Right ventricle myocardium superior (tissue), 1 donor: ENCODE data around the gene ZNF35. TPM values are rescaled to one million over a fixed set of nuclear protein-coding genes. Genes with fewer than 3 reads are reported as not detected.
"Not testable (repeated sequence)": the region's sequence is repeated elsewhere in the genome, so short reads cannot be mapped to it uniquely, and the experiment has no call there.

Experiments used
- ATAC-seq: fragments of 200-7000 bp; cut with Tn5 transposase; one replicate; pipeline ENCODE4 v1.9.1; 2020; ENCODE audit warnings: mild to moderate bottlenecking; ENCODE audit not compliant: poor library complexity
- DNase-seq: peaks from one replicate; pipeline ENCODE4 v3.0.0-alpha.2; 2020
- intact Hi-C: fragments of 100-400 bp; cut with DNase I; formaldehyde crosslinking; loops from one replicate; pipeline ENCODE4 v1.11.2; 2022
- long read RNA-seq: library from polyadenylated mRNA; unstranded; transcript quantifications from one replicate; pipeline ENCODE4 v2.0.0, GENCODE V29; 2021
- total RNA-seq: library from RNA; stranded (reverse); fragmentation: NEBNext Ultra II Directional; extraction: Animal tissue kit (Norgen Biotek cat#: 25700); gene quantifications from one replicate; pipeline ENCODE4 v1.2.1, GENCODE V29; 2021
- donor health status: DM: no; HTN: yes; CAD: no; lungs with severe emphysema.

The ZNF35 gene
- total RNA-seq, result 6.3 TPM
- long read RNA-seq, partial matches to known transcripts, result 0 of 7 reads
- long read RNA-seq, other reads (novel, unspliced or antisense), result 2 of 7 reads

DNA sequence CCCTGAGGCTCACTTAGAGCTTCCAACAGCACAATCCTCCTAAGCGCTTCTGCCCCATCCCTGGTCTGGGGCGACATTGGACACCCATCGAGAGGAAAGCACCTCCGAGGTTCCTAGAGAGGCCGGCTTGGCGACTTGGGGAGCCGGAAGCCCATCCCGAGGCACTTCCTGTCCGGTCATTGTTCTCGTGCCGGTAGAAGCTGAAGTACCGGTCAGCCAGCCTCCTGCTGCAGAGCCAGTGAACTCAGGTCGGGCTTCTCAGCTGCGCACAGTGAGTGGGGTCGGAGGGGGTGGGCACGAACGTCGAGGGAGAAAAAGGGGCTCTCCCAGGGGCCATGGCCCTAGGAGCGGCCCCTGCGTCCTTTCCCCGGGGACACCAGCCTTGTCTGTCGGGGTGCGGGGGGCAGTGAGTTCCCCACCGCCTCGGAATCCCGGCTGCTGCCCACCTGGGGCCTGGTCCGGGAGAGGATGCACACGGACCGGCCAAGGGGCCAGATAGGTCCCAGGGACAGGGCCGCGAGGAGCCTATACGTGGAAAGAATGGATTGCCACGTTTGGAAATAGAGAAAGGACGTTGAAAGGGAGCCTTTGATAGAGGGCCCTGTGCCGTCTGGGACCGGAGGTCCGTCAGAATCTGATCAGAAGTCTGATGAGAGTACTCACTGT lies at the start of gene ZNF35:
Gene ZNF35 (plus strand): TSS at position 169 of the 666 bp plus-strand sequence. CDS start 2,336 bp downstream, outside the sequence.
- intact Hi-C loops, result loop anchor here (10.0 kb wide), 1 partner anchor 76 kb away; the partner anchor contains the start of gene ZNF501
- peak; percentile 86 for DNase-seq

GRCh38 chr3:44601749-44602148 lies 46.8 kb upstream of the ZNF35 start:
- DNase-seq (no peak), ATAC-seq (no peak)
- intact Hi-C loops, result no loop called here

More for the DNA sequence above, at the start of gene ZNF35:
- peak; percentile 95 for ATAC-seq

DNA sequence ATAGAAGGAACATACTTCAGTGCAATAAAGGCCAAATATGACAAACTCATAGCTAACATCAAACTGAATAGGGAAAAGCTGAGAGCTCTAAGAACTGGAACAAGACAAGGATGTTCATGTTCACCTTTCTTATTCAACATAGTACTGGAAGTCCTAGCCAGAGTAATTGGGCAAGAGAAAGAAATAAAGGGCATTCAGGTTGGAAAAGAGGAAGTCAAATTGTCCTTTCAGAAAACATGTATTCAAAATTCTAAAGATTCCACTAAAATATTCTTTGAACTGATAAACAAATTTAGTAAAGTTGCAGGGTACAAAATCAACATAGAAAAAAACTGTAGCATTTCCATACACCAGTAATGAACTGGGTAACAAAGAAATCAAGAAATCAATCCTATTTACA lies 35.9 kb upstream of the ZNF35 start:
- no peak for ATAC-seq
- intact Hi-C loops, result no loop called here
- no peak for DNase-seq

DNA sequence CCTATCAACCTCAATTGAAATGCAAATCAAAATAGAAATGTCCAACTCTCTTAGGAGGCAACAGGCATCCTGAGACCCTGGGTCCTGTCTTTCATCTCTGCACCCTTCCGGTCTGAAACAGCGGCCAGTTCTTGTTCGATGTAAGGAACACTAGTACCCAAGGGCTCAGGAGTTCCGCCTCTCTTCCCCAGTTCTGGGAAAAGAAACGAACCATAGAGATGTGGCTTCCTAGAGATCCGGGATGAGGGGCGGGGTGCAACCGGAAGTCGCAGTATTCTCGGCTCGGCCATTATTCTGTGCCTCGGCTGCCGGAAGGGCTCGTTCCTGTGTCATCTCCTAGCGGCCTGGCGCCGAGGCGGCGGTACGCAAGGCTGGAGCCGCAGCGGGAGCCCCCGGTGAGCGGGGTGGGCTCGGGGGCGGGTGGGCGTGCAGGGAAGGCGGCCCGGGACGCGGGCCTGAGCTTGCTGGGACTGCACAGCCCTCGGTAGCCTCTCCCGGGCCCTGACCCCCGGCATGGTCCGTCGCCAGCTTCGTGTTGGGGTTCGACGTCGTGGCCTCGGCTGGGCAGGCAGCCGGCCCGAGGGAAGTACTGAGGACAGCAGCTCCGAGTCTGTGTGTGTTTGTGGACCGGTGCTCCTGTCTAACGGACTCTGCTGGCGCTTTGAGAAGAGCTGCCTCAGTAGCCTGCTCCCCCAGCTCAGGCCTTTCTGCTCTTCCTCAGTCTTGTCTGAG lies 23.6 kb upstream of the ZNF35 start, which contains the start of gene ZNF197:
Gene ZNF197 (plus strand): TSS at position 288 of the 732 bp plus-strand sequence. CDS start 4,119 bp downstream, outside the sequence.
- ATAC-seq, result peak; percentile 99
- intact Hi-C loops, result no loop called here
- DNase-seq, result peak; percentile 91

DNA sequence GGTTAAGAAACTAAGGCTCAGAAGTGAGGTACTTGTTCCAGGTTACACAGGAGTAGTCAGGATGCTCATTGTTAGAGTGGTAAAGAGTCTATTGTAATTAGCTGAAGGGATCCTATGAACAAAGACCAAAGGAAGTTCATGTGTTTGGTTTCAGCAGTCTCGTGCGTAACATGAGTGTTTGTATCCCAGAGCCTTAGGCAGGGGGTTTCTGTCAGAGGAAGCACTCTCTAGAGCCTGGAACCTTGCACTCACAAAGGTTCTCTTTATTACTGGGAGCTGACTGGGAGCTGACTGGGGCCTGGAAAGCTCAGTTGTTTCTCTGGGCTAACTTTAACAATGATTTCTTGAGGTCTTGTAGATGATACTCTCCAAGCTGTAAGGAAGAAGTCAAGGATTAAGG lies 19.8 kb upstream of the ZNF35 start:
- DNase-seq, result no peak
- ATAC-seq, result no peak
- intact Hi-C loops, result no loop called here

DNA sequence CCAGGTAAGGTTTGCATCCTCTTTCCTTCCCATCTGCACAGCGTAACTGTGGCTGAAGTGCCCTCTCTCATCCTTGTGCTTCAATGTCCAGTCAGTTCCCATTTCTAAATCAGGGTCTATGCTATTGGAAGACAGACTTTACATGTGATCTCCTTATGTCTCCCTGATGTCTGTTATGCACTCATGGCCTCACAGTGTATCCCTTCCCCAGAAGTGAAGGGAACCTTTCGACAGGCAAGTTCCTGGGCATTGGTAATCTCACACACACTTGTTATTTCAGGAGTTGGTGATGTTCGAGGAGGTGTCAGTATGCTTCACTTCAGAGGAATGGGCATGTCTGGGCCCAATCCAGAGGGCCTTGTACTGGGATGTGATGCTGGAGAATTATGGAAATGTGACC lies 16.3 kb upstream of the ZNF35 start:
- intact Hi-C loops, result no loop called here
- ATAC-seq (no peak), DNase-seq (no peak)

DNA sequence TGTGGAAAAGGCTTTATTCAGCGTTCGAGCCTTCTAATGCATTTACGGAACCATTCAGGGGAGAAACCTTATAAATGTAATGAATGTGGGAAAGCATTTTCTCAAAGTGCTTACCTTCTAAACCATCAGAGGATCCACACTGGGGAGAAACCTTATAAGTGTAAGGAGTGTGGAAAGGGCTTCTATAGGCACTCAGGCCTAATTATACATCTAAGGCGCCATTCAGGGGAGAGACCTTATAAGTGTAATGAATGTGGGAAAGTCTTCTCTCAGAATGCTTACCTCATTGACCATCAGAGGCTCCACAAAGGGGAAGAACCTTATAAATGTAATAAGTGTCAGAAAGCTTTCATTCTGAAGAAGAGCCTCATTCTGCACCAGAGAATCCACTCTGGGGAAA lies 6.2 kb upstream of the ZNF35 start:
- intact Hi-C loops, result loop anchor here (10.0 kb wide), 1 partner anchor 82 kb away; the partner anchor contains the start of gene ZNF501
- ATAC-seq, result no peak
- no peak for DNase-seq

DNA sequence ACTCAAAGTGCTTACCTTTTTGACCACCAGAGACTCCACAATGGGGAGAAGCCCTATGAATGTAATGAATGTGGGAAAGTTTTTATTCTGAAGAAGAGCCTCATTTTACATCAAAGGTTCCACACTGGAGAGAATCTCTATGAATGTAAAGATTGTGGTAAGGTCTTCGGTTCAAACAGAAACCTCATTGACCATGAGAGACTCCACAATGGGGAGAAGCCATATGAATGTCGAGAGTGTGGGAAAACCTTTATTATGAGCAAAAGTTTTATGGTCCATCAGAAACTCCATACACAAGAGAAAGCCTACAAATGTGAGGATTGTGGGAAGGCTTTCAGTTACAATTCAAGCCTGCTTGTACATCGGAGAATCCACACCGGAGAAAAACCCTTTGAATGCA lies 5.5 kb upstream of the ZNF35 start:
- intact Hi-C loops, result loop anchor here (10.0 kb wide), 1 partner anchor 82 kb away; the partner anchor contains the start of gene ZNF501
- DNase-seq, result no peak
- no peak for ATAC-seq

DNA sequence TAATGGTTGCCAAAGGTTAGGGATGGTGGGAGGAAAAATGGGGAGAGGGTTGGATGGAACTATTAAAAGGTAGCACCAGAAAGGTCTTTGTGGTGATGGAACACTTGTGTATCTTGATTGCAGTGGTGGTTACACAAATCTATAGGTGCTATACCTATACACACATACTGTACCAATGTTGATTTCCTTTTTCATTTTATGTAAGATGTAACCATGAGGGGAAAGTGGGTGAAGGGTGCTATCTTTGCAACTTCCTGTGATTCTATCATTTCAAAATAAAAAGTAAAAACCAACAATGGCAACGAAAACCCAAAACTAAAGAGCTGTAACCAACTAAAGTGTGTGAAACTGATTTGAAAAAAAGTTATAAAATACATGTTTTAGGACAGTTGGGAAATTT lies 761 bp upstream of the ZNF35 start:
- ATAC-seq (no peak), DNase-seq (no peak)
- intact Hi-C loops, result loop anchor here (10.0 kb wide), 1 partner anchor 77 kb away; the partner anchor contains the start of gene ZNF501

DNA sequence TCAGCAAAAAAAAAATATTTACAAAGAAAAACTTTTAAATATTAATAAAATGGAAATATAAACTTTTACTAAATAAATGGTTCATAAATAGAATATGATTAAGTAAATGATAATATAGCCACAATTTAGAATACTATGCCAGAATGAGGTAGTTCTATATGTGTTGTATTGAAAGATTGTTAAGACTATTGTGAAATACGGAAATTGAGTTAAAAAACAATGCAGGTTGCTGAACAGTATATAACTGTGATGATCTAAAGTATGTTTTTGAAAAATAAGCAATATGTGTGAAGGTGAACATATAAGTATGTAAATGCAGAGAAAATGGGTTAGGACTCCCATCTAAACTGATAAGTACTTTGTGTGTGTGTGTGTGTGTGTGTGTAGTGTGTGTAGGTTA lies 1.2 kb downstream of the ZNF35 start:
- DNase-seq (no peak), ATAC-seq (no peak)
- intact Hi-C loops, result loop anchor here (10.0 kb wide), 1 partner anchor 75 kb away; the partner anchor contains the start of gene ZNF501

DNA sequence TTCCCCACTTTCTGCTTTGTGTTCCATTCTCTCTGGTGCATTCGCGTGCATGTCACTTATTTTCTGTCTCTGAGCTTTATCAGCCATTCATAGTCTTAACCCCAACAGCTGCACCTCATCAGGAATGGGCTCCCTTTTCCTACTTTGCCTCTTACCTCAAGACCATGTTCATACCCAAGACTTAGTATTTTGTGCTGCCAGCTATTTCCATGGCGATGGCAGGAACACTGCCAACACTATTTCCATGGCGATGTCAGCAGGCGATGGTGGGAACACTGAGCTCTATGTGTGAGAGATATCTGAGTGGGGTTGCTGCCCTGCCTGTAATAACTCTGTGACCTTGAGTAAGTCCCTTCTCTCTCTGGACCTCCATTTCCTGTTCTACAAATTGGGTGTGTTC lies 5.5 kb downstream of the ZNF35 start:
- intact Hi-C loops, result no loop called here
- ATAC-seq, result no peak

DNA sequence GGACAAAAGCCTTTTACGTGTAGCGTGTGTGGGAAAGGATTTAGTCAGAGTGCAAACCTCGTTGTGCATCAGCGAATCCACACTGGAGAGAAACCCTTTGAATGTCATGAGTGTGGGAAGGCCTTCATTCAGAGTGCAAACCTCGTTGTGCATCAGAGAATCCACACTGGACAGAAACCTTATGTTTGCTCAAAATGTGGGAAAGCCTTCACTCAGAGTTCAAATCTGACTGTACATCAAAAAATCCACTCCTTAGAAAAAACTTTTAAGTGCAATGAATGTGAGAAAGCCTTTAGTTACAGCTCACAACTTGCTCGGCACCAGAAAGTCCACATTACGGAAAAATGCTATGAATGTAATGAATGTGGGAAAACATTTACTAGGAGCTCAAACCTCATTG lies 10.5 kb downstream of the ZNF35 start:
- no peak for DNase-seq
- intact Hi-C loops, result no loop called here
- ATAC-seq, result no peak

More for the DNA sequence above, 5.5 kb downstream of the ZNF35 start:
- no peak for DNase-seq

DNA sequence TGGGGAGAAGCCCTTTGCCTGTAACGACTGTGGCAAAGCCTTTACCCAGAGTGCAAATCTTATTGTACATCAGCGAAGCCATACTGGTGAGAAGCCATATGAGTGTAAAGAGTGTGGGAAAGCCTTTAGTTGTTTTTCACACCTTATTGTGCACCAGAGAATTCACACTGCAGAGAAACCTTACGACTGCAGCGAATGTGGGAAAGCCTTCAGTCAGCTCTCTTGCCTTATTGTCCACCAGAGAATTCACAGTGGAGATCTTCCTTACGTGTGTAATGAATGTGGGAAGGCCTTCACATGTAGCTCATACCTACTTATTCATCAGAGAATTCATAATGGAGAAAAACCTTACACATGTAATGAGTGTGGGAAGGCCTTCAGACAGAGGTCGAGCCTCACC lies 10.9 kb downstream of the ZNF35 start:
- intact Hi-C loops, result no loop called here
- ATAC-seq, result no peak
- no peak for DNase-seq

- DNase-seq, result no peak
- ATAC-seq, result no peak
- intact Hi-C loops, result no loop called here
These were observed 12.7 kb downstream of the ZNF35 start for GRCh38 chr3:44661189-44661588.

GRCh38 chr3:44665173-44665572 lies 16.6 kb downstream of the ZNF35 start:
- no peak for ATAC-seq
- no peak for DNase-seq
- intact Hi-C loops, result no loop called here

- DNase-seq, result no peak
- ATAC-seq, result no peak
- intact Hi-C loops, result no loop called here
These were observed 17.8 kb downstream of the ZNF35 start for GRCh38 chr3:44666346-44666745.

GRCh38 chr3:44669760-44670159 lies 21.2 kb downstream of the ZNF35 start:
- ATAC-seq (no peak), DNase-seq (no peak)
- intact Hi-C loops, result no loop called here

DNA sequence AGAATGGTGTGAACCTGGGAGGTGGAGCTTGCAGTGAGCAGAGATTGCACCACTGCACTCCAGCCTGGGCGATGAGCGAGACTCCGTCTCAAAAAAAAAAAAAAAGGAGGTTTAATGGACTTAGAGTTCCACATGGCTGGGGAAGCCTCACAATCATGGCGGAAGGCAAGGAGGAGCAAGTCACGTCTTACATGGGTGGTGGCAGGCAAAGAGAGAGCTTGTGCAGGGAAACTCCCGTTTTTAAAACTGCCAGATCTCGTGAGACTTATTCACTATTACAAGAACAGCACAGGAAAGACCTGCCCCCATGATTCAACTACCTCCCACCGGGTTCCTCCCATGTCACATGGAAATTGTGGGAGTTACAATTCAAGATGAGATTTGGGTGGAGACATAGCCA lies 24.9 kb downstream of the ZNF35 start:
- DNase-seq, intact Hi-C loops, ATAC-seq: not testable (repeated sequence)

DNA sequence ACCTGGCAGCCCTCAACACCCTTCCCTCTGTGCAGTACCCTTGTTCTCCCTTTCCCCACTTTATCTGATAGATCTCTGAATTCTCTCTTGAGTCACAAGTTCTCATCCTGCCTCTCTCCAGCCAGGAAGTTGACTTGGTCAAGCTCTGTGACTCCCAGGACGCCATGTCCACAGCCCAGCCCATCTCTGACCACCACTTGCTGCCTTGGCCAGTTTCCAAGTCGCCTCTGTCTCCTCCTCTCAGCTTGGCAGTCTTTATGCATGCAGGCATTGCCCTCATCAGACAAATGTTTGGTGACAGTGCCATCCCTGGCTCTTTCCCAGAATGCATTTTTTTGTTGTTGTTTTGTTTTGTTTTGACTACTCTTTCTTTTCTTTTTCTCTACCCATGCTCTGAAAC lies 25.7 kb downstream of the ZNF35 start:
- intact Hi-C loops, result no loop called here
- DNase-seq, result no peak
- ATAC-seq, result no peak
